GM19463 (cell line): ENCODE data around the gene TMC3.

Experiments used
- ATAC-seq: cut with Tn5 transposase; IDR thresholded peaks from one replicate; pipeline ENCODE4 v1.9.1; 2021; ENCODE audit warnings: mild to moderate bottlenecking, moderate library complexity; ENCODE audit not compliant: unreplicated experiment

The TMC3 gene

GRCh38 chr15:81301385-81301784, 72.6 kb downstream of the TMC3 start:
- ATAC-seq, result no peak

DNA sequence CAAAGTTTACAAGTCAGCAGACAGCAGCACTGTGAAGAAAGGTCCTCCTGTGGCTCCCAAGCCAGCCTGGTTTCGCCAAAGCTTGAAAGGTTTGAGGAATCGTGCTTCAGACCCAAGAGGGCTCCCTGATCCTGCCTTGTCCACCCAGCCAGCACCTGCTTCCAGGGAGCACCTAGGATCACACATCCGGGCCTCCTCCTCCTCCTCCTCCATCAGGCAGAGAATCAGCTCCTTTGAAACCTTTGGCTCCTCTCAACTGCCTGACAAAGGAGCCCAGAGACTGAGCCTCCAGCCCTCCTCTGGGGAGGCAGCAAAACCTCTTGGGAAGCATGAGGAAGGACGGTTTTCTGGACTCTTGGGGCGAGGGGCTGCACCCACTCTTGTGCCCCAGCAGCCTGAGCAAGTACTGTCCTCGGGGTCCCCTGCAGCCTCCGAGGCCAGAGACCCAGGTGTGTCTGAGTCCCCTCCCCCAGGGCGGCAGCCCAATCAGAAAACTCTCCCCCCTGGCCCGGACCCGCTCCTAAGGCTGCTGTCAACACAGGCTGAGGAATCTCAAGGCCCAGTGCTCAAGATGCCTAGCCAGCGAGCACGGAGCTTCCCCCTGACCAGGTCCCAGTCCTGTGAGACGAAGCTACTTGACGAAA, 74.3 kb downstream of the TMC3 start:
- no peak for ATAC-seq

- ATAC-seq, result no peak
These were observed 74.9 kb downstream of the TMC3 start for GRCh38 chr15:81299156-81299555.

DNA sequence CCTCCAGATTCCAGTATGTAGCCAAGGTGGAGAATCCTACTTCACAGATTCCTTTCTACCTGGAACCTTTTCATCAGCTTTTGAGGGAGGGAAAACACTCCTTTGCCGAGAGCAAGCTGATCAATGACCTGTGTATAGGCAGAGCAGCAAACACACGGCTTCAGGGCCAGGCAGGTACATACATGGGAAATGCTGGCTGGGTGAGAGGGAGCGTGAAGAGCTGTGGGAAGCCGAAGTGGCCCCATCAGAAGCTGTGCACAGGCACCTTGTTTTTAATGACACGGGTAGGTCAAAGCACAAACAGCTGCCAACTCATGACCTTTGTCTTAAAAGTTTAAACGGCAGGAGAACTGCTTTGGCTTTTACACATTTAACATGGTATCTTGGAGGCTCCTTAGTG, 75.4 kb downstream of the TMC3 start:
- no peak for ATAC-seq

DNA sequence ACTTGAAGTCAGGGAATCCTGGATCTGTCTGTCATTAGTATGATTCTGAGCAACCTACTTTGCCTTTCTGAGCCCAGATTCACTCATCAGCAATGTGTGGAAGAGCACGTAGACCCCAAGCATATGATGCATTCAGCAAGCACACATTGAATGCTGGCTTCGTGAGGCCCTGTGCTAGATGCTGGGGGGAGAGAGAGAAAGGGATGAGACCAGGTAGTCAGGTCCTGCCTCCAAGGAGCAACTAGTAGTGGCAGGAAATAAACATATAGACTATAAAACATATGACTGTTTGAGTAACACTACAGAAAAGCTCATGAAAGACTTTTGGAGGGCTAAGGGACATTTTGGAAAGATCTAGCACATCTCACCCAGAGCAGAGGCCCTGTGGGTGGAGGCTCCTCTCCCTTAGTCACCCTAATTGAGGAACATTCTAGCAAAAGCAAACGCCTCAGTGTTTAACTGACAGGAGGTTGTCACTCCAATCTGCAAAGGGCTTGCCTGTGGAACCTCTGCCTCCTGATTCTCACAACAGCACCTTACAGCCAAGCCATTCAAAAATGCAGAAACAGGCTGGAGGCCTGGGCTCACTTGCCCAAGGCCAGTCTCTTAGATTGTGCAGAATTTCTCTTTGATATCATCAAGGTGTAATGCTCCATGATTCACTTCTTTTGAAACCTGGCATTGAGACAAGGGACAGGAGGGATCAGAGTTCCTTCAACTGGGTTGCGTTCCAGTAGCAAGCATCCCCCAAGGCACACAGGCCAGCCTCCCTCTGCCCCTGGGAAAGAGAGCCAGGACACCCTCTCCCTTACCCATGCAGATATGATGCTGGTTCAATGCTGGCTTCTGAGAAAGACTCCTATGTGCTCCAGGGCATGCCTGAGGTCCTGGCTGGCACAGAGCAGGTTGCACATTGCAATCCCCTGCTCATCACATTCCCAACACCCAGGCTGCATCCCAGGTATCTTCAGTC, 76.1 kb downstream of the TMC3 start:
- ATAC-seq, result no peak

DNA sequence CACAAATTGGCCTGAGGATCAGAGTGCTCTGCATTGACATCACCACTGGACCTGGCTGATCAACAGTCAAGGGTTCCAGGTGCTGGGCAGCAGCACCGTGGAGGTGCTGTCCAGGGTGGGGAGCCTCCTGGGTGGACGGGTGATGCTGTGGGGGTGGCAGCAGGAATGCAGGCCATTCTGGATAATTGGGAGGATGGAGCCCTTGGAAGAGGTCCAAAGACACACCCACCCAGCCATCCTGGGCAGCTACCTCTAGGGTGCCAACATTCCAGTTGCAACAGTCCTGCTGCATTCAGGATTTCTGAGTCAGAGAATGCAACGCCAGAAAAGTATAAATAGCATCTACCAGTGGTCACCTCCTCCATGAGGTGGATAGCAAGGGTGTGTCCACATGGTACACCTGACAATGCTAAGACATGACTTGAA, 76.9 kb downstream of the TMC3 start:
- no peak for ATAC-seq

DNA sequence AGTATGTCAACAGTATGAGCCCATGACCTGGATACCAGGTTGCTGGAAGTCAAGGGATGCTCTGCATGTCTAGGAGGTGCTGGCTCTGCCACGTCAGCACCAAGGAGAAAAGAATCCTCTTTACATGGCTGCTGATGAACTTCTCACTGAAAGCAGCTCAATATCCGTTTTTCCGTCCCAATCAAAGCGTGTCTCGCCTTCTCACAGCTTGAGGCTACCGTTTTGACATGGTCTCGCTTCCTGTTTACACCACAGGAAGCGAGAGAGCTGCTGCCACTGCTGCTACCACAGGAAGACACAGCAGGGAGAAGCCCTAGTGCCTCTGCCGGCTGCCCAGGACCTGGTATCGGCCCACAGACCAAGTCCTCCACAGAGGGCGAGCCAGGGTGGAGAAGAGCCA, 77.3 kb downstream of the TMC3 start:
- ATAC-seq, result peak; percentile 36

DNA sequence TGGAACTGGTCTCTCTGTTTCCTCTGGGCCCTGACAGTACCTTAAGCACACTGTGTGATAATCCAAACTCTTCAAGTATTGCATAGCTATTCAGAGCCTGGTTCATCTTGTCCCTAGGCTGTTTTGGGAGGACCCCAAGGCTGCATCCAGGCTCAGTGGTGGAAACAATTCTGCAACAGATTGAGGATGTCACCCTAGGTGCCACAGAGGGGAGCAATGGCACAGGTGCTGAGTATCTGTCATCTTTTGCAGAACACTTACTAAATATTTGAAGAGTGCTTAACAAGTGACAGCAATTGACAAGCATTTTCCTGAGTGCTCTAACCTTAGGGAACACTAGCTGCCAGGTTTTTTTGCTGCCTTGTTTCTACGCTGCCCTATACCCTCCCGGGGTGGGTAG, 77.8 kb downstream of the TMC3 start:
- ATAC-seq, result no peak

GRCh38 chr15:81295486-81296121, 78.4 kb downstream of the TMC3 start:
- no peak for ATAC-seq

DNA sequence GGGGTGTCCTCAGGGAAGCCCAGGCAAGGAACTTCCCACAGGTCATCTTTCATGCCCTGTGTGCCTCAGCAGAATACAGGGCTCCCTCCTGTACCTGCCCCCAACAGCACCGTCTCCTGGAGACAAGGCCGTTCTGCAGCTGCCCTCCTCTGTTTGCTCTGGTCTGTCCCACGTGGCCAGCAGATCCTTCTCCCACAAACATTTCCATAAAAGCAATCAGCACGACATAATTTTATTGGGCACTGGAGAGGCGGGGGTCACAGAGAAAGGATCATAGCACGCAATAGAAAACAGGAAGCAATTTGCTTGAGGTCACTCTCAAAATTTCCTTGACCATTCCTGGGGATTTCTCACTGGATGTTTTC, 79.5 kb downstream of the TMC3 start:
- no peak for ATAC-seq

GRCh38 chr15:81293728-81294515, 80.1 kb downstream of the TMC3 start:
- peak; percentile 60 for ATAC-seq

DNA sequence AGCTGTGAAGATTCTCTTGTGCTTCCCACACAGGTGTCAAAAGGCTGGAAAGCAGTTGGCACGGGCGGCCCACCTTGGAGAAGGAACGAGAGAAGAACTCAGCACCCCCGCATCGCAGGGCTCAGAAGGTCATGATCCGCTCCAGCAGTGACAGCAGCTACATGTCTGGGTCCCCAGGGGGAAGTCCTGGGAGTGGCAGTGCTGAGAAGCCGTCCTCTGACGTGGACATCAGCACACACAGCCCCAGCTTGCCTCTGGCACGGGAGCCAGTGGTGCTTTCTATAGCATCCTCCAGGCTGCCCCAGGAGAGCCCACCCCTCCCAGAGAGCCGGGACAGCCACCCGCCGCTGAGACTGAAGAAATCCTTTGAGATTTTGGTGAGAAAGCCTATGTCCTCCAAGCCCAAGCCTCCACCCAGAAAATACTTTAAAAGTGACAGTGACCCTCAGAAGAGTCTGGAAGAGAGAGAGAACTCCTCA, 81.5 kb downstream of the TMC3 start:
- peak; percentile 27 for ATAC-seq

GRCh38 chr15:81291916-81292522, 82.0 kb downstream of the TMC3 start:
- ATAC-seq, result no peak

GRCh38 chr15:81289910-81290309, 84.1 kb downstream of the TMC3 start:
- no peak for ATAC-seq

- no peak for ATAC-seq
These were observed 85.4 kb downstream of the TMC3 start for GRCh38 chr15:81288616-81289015.

- no peak for ATAC-seq
These were observed 86.0 kb downstream of the TMC3 start for GRCh38 chr15:81288040-81288439.

- no peak for ATAC-seq
These were observed 87.3 kb downstream of the TMC3 start for GRCh38 chr15:81286621-81287121.

- no peak for ATAC-seq
These were observed 88.6 kb downstream of the TMC3 start for GRCh38 chr15:81285461-81285860.

- no peak for ATAC-seq
These were observed 89.6 kb downstream of the TMC3 start for GRCh38 chr15:81284256-81285031.
